T-helper 2 cell (primary cell): ENCODE measurements around the gene RASSF7.

ENCODE experiments used
- DNase-seq, 5 experiments: peaks; one replicate each; pipeline versions ENCODE4 v3.0.0 to v3.0.0-alpha.2; 2012 to 2022

Gene RASSF7

DNA sequence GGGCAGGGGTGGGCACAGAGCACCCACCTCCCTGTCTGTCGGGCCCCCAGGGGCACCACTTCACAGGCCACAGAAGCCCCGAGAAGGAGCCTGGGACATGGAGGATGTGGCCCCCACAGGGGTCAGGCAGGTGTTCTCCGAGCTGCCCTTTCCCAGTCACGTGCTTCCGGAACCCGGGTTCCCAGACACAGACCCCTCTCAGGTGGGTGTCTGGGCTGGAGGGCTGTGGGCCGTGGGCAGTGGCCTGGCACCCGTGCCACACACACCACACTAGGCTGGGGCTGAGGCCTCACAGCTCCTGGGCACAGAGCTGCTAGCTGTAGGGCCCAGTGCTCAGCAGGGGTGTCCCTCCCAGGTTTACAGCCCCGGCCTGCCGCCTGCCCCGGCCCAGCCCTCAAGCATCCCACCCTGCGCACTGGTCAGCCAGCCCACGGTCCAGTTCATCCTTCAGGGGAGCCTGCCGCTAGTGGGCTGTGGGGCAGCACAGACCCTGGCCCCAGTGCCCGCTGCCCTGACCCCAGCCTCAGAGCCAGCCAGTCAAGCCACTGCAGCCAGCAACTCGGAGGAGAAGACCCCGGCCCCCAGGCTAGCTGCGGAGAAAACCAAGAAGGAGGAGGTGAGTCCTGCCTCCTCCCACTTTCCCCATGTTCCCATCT lies 49.5 kb downstream of the RASSF7 start:
- DNase-seq = no peak

DNA sequence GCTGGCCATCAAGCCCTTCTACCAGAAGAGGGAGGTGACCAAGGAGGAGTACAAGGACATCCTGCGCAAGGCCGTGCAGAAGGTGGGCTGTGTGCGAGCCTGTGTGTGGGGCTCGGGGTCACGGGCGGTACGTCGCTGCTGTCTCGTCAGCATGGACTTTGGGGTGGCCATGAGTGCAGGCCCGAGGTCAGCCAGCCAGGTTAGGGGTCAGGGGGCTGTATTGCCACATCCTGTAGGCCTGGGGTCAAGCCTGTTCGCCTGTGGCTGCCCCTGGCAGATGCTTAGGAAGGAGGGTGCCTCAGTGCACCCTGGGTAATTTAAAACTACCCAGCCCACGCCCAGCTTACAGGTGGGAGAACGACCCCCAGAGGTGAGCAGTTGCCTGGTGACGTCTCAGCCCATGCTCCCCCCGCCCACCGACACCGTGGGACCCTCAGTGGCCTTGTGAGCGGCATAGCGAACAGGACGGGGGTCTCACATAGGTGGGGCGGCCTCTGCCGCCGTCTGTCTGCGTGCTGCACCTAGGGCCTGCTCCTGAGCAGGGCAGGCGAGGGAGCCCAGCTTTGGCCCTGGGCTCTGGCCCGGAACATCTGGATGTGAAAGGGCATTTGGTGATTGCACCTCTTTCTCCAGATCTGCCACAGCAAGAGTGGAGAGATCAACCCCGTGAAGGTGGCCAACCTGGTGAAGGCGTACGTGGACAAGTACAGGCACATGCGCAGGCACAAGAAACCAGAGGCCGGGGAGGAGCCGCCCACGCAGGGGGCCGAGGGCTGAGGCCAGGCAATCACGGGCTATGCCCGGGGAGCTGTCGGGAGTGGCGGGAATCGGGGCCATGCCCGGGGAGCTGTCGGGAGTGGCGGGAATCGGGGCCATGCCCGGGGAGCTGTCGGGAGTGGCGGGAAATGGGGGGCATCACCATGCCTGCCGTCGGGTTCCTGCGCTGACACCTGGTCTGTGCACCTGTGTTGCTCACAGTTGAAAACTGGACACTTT lies 50.5 kb downstream of the RASSF7 start:
- DNase-seq = no peak

DNA sequence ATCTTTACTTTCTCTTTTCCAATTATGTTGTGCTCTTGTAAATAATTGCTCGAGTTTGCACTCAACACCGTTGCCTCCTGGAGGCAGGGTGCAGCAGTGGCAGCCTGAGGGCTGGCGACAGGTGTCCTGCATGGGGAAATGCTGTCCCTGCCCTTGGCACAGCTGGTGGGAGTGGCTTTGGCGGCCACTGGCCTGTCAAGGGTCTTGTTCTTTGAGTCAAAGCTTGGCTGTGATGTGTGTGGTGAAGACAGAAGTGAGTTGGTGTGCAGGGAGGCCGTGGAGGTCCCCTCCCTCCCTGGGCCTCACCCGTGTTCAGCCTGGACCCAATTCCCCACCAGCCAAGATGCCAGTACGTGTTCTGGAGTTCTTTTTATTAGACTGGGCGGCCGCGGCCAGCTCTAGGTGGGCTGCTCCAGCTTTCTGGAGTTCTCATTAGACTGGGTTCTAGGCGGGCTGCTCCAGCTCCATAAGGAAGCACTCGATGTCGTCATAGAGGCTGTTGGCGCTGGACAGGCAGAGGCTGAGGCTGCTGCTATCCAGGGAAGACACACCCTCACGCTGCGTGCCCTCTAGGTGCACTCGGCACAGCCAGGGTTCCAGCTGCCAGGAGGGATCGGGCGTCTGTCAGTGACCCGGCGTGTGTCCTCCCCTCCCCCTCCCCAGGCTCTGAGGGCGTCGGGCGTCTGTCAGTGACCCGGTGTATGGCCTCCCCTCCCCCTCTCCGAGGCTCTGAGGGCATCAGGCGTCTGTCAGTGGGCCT lies 51.6 kb downstream of the RASSF7 start:
- peak in 1 of 5 experiments; percentile 49 for DNase-seq

DNA sequence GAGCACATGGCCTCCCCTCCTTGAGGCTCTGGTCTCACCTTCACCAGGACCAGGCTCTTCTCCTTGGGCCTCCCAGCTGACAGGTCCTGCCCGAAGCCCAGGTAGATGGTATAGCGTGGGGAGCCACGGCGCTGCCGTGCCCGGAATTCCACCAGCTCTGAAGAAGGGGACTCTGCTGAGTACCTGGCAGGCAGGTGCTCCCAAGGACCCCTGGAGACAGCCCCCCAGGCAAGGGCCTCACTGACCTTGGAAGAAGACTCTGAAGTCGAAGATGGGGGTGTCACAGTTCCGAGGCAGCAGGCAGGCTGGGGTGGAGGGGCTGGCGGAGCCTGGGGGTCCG lies 52.2 kb downstream of the RASSF7 start:
- no peak for DNase-seq

DNA sequence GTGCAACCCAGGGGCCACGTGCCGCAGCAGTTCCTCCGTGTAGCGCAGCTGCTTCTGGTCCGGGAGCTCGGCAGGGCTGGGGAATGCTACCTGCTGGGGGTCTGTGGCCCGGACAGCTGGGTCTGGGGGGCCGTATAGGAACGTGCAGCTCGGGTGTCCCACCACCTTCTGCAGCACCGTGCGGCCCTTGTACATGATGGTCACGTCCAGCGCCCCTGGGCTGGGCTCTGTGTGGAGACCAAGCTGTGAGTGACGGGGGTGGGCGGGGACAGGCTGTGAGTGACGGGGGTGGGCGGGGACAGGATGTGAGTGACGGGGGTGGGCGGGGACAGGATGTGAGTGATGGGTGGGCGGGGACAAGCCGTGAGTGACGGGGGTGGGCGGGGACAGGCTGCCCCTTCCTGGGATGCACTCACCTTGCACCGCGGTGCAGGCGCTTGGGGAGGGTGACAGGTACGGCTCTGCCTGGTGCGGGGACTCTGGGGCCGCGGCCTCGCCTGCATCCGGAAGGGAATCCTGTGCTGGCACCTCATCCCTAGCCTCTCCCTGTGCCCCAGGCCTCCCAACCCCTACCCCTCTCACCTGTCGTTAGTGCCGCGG lies 52.7 kb downstream of the RASSF7 start:
- DNase-seq = peak in 4 of 5 experiments; percentile 64 to 84 (median 79)
